Fibroblast of mammary gland (primary cell): ENCODE measurements around the gene OR4K14.

Source experiments
- DNase-seq: peaks from one replicate; pipeline ENCODE4 v3.0.0-alpha.2; 2010; ENCODE audit warnings: low read depth
- H3K4me3 ChIP-seq: 2 replicates; pipeline ENCODE4 v1.5.1; 2011; ENCODE audit warnings: low read depth, mild to moderate bottlenecking, low read length, moderate library complexity; ENCODE audit not compliant: control insufficient read depth
- TF ChIP-seq, protein P1 (sequence below): conservative IDR thresholded peaks from 2 replicates; pipeline ENCODE4 v1.5.1; 2011; ENCODE audit warnings: low read depth, low read length, inconsistent platforms; ENCODE audit not compliant: control insufficient read depth, insufficient read depth

Gene OR4K14, protein sequence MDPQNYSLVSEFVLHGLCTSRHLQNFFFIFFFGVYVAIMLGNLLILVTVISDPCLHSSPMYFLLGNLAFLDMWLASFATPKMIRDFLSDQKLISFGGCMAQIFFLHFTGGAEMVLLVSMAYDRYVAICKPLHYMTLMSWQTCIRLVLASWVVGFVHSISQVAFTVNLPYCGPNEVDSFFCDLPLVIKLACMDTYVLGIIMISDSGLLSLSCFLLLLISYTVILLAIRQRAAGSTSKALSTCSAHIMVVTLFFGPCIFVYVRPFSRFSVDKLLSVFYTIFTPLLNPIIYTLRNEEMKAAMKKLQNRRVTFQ

DNA sequence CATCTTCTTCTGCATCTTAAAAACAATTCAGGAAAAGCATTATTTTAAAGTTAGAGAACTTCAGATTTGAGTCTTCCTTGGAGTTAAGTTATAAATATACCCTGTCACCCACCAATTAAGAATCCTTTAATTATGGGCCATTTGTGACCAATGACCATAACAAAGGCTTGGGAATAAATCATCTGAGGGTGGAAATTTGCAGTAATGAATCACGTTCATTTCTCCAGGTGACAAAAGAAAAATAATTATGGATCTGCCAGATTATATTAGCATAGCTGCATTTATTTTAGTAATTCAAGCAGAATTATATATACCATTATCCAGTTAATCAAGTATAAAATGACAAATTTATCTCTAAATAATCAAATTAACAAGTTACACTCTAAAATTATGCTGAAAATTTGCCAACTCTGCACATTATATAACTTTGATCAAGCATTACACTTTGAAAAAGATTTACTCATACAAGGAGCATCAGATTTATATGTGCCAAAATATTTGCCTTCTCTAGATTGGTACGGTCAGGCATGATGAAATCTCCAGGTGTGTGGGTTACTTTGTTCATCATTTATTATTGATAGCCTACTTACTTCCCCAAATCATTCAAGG, at the start of gene OR4K14:
Gene OR4K14 (minus strand): TSS at position 51 of the 609 bp plus-strand sequence. CDS start 4,114 bp downstream, outside the sequence.
- no peak for DNase-seq
- TF ChIP-seq, protein P1, sequence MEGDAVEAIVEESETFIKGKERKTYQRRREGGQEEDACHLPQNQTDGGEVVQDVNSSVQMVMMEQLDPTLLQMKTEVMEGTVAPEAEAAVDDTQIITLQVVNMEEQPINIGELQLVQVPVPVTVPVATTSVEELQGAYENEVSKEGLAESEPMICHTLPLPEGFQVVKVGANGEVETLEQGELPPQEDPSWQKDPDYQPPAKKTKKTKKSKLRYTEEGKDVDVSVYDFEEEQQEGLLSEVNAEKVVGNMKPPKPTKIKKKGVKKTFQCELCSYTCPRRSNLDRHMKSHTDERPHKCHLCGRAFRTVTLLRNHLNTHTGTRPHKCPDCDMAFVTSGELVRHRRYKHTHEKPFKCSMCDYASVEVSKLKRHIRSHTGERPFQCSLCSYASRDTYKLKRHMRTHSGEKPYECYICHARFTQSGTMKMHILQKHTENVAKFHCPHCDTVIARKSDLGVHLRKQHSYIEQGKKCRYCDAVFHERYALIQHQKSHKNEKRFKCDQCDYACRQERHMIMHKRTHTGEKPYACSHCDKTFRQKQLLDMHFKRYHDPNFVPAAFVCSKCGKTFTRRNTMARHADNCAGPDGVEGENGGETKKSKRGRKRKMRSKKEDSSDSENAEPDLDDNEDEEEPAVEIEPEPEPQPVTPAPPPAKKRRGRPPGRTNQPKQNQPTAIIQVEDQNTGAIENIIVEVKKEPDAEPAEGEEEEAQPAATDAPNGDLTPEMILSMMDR = no peak
- H3K4me3 ChIP-seq = no peak within 1 kb of the TSS

DNA sequence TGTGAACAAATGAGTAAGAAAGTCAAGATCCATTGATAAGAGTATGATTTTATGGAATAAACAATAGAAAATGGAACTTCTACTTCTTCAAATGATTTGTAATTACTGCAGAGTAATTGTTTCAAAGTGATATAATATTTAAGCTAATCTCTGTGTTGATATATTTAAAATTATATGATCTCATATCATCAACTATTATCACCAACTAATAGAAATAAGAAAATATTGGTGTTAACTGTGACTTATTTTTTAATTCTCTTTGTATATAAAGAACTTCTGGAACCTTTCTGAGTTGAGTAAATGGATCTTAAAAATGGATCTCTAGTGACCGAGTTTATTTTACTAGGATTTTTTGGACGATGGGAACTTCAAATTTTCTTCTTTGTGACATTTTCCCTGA, 40.6 kb upstream of the OR4K14 start, which contains the start of gene OR4L1:
Gene OR4L1 (plus strand): TSS at position 301 of the 400 bp plus-strand sequence. CDS start 0 bp downstream, at position 301.
- no peak within 1 kb of the TSS for H3K4me3 ChIP-seq
- DNase-seq = no peak
- TF ChIP-seq, protein P1 = no peak

DNA sequence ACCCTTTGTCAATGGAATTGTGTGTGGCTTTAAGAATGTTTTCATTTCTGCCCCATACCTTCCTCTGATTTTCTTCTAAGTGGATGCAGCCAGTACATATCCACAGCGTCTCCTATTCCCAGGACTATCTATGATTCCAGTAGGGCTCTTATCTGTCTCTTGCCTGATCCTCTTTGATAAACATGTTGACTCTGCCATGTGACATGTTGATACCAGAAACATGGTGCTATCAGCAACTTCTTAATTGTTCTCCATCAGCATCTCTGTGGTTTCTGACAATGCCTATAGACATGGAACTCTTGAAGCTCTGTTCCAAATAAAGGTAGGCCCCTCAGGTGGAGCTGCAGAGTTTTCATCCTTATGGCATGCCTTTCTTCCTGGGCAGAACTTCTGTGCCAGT, 29.1 kb upstream of the OR4K14 start:
- H3K4me3 ChIP-seq = no peak overlapping the region
- DNase-seq = no peak
- TF ChIP-seq, protein P1 = no peak

DNA sequence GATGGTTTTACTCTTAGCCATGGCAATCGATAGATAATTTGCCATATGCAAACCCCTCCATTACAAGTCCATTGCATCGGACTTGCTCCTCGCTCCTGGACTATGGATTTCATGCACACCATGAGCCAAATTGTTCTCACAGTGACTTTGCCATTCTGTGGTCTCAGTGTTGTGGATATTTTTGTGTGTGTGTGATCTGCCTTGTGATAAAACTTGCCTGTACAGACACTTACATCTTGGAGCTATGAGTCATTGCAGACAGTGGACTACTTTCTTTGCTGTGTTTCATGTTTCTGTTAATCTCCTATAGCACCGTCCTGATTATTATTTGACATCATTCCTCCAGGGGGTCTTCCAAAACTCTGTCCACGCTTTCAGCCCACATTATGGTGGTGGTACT, 25.1 kb upstream of the OR4K14 start:
- no peak overlapping the region for H3K4me3 ChIP-seq
- DNase-seq = no peak
- TF ChIP-seq, protein P1 = no peak

DNA sequence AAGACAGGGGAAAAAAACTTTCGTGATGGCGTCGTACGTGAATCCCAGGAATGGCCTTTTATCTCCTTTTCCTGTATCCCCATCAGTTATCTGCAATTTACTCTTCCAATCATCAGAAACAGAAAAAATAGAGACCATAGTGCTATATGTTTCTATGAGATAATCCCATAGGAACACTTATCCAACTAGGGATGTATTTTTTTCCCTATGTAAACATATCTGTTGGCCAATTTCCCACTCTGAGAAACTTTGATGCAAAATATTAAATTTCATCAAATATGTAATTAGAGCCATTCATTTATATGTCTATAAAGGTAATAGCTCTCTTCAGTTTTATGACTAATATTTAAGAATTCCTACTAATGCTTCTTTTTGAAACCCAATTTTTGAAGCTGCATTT, 16.8 kb upstream of the OR4K14 start, which contains the start of gene OR4K13:
Gene OR4K13 (minus strand): TSS at position 101 of the 400 bp plus-strand sequence. CDS start 1,280 bp downstream, outside the sequence.
- no peak for DNase-seq
- TF ChIP-seq, protein P1 = no peak

DNA sequence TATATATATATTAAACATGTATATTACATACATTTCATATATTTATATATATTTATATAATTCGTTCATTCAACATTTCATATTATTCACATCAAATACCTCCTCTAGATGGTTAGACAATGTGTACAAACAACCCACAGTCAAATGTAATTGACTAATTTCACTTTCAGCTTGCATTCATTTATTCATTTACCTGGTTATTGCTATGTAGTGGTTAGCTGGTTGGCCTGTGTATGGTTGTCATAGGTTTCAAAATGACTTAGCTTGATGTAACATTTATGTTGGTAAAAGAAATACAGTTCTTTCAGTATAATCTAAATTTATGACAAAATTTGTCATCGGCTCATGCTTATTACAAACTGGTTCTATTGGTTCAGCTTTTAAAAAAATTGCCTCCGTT, 16.3 kb upstream of the OR4K14 start:
- no peak for DNase-seq
- TF ChIP-seq, protein P1 = no peak

More for the DNA sequence above, 16.8 kb upstream of the OR4K14 start, which contains the start of gene OR4K13:
- no peak within 1 kb of the TSS for H3K4me3 ChIP-seq

More for the DNA sequence above, 16.3 kb upstream of the OR4K14 start:
- no peak overlapping the region for H3K4me3 ChIP-seq
